Peyer's patch (tissue), 4 donors: ENCODE data around the gene RTEL1. TPM values are rescaled to one million over a fixed set of nuclear protein-coding genes. Genes with fewer than 3 reads are reported as not detected.
"Not testable (repeated sequence)": the region's sequence is repeated elsewhere in the genome, so short reads cannot be mapped to it uniquely, and the experiment has no call there.

Source experiments
- DNase-seq, 3 donors: peaks; one replicate each; pipeline ENCODE4 v3.0.0-alpha.2; 2017 to 2019
- H3K27ac ChIP-seq, 4 donors: fragments of 200-600 bp; sonication (generic); one replicate each; pipeline ENCODE4 v1.5.1; 2016 to 2019
- H3K27me3 ChIP-seq, 2 donors: fragments of 200-600 bp; sonication (generic); one replicate each; pipeline ENCODE4 v1.5.1; 2019
- H3K36me3 ChIP-seq, 3 donors: fragments of 200-600 bp; sonication (generic); one replicate each; pipeline ENCODE4 v1.5.1; 2016 to 2019
- H3K4me1 ChIP-seq, 4 donors: fragments of 200-600 bp; sonication (generic); one replicate each; pipeline ENCODE4 v1.5.1; 2016 to 2019
- H3K4me3 ChIP-seq, 4 donors: fragments of 200-600 bp; sonication (generic); 1 replicate in 3 of 4; 2 replicates in 1 of 4; pipeline ENCODE4 v1.5.1; 2016 to 2019; ENCODE audit warnings: mild to moderate bottlenecking in 1 of 4
- H3K9me3 ChIP-seq, 4 donors: fragments of 200-600 bp; sonication (generic); one replicate each; pipeline ENCODE4 v1.5.1; 2016 to 2019; ENCODE audit warnings: mild to moderate bottlenecking in 1 of 4
- CTCF ChIP-seq, 6 experiments: fragments of 450-650 bp in 4 of 6; fragments of 200-600 bp in 2 of 6; sonication (generic) in 1 of 6; IDR thresholded peaks; one replicate each; pipeline ENCODE4 v1.5.1; 2017 to 2019; ENCODE audit warnings: antibody characterized with exemption in 6 of 6, mild to moderate bottlenecking in 3 of 6, moderate library complexity in 1 of 6
- POLR2A ChIP-seq, 2 donors: fragments of 450-650 bp; IDR thresholded peaks; one replicate each; pipeline ENCODE4 v1.5.1; 2017; ENCODE audit warnings: antibody characterized with exemption in 2 of 2, mild to moderate bottlenecking in 2 of 2, moderate library complexity in 2 of 2
- total RNA-seq, 4 donors: library from RNA; depleted of rRNA; stranded (reverse); fragments of >200 nt; gene quantifications; one replicate each; pipeline ENCODE4 v1.1.0, GENCODE V29; 2016

Gene RTEL1
- total RNA-seq, 4 donors from 2014 or later = 25.6 to 61.1 (median 30.2) TPM

GRCh38 chr20:63718996-63719395 lies 60.9 kb downstream of the RTEL1 start:
- peaks cover 0 to 68% (median 0%) of the 10 kb centered on the region in 3 donors for H3K36me3 ChIP-seq

GRCh38 chr20:63722967-63723622 lies 65.0 kb downstream of the RTEL1 start:
- not testable (repeated sequence) for H3K4me3 ChIP-seq, H3K27me3 ChIP-seq, DNase-seq, H3K27ac ChIP-seq, H3K9me3 ChIP-seq
- Histone ChIP-seq H3K4me1 (peaks cover 0 to 11% (median under 1%) of the 10 kb centered on the region in 4 donors), H3K36me3 (peaks cover 0 to 42% (median 0%) of the 10 kb centered on the region in 3 donors)

More at GRCh38 chr20:63718996-63719395, 60.9 kb downstream of the RTEL1 start:
- H3K27me3 ChIP-seq = no peaks in the 10 kb centered on the region
- no peak overlapping the region for H3K27ac ChIP-seq
- TF ChIP-seq POLR2A (IDR thresholded peaks at IDR 0.05) (no peak), CTCF (IDR thresholded peaks at IDR 0.05) (no peak)
- no peak overlapping the region for H3K4me3 ChIP-seq
- no peak for DNase-seq
- no peaks in the 10 kb centered on the region for H3K4me1 ChIP-seq
- peaks cover 0 to 5% (median 0%) of the 10 kb centered on the region in 4 donors for H3K9me3 ChIP-seq

GRCh38 chr20:63730189-63730733 lies 72.1 kb downstream of the RTEL1 start:
- Histone ChIP-seq H3K4me1 (peaks cover 0 to 21% (median 16%) of the 10 kb centered on the region in 4 donors), H3K36me3 (peaks cover 0 to 29% (median 0%) of the 10 kb centered on the region in 3 donors), H3K27ac (peak overlapping the region; percentile 35 to 70 (median 52))
- not testable (repeated sequence) for DNase-seq, H3K9me3 ChIP-seq, H3K27me3 ChIP-seq, H3K4me3 ChIP-seq

- peak overlapping the region in 1 of 4 donors; percentile 70 for H3K27ac ChIP-seq
Observed at GRCh38 chr20:63731410-63731809, 73.3 kb downstream of the RTEL1 start.

DNA sequence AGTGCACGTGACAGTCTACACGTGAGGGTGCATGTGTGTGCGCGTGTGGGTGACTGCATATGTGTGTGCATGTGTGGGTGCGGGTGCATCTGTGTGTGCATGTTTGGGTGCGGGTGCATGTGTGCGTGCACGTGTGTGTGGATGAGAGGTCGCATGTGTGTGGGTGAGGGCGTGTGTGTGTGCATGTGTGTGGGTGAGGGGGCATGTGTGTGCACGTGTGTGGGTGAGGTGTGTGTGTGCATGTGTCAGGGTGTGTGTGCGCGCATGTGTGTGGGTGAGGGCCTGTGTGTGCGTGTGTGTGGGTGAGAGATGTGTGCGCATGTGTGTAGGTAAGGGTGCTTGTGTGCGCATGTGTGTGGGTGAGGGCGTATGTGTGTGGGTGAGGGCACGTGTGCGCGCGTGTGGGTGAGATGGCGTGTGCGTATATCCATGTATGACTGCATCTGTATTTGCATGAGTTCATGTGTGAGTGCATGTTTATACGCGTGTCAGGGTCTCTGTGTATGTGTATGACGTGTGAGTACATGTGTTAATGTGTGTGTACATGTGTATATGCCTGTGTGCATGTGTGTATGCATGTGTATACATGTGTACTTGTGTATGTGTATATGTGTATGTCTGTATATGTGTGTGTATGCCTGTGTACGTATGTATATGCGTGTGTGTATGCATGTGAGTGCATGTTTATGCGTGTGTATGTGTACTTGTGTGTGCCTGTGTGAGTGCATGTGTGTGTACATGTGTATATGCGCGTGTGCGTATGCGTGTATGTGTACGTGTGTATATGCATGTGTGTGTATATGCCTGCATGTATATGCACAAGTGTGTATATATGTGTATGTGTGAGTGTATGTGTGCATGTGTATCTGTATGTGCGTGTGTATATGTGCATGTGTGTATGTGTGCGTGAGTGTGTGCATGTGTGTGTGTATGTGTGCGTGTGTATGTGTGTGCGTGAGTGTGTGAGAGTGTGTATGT lies 74.3 kb downstream of the RTEL1 start:
- H3K4me3 ChIP-seq = no peak overlapping the region
- DNase-seq = peak in 1 of 3 donors; percentile 46

More at GRCh38 chr20:63731410-63731809, 73.3 kb downstream of the RTEL1 start:
- H3K36me3 ChIP-seq = peaks cover 0 to 37% (median 0%) of the 10 kb centered on the region in 3 donors
- DNase-seq = no peak
- no peaks in the 10 kb centered on the region for H3K9me3 ChIP-seq
- H3K27me3 ChIP-seq = no peaks in the 10 kb centered on the region
- peaks cover 0 to 29% (median 19%) of the 10 kb centered on the region in 4 donors for H3K4me1 ChIP-seq
- no peak overlapping the region for H3K4me3 ChIP-seq
- TF ChIP-seq POLR2A (IDR thresholded peaks at IDR 0.05) = no peak
- no peak for TF ChIP-seq CTCF (IDR thresholded peaks at IDR 0.05)

More for the DNA sequence above, 74.3 kb downstream of the RTEL1 start:
- Histone ChIP-seq H3K27ac (no peak overlapping the region), H3K36me3 (peaks cover 0 to 37% (median 0%) of the 10 kb centered on the region in 3 donors), H3K27me3 (no peaks in the 10 kb centered on the region), H3K9me3 (no peaks in the 10 kb centered on the region), H3K4me1 (peaks cover 0 to 36% (median 24%) of the 10 kb centered on the region in 4 donors)
- TF ChIP-seq POLR2A (IDR thresholded peaks at IDR 0.05) (no peak), CTCF (IDR thresholded peaks at IDR 0.05) (no peak)
